Cardiac fibroblast (primary cell): Measurements from ENCODE around the gene ITGB3.
"Not testable (repeated sequence)": the region's sequence is repeated elsewhere in the genome, so short reads cannot be mapped to it uniquely, and the experiment has no call there.

Experiments used
- DNase-seq, 2 donors: peaks; one replicate each; pipeline versions ENCODE4 v3.0.0 to v3.0.0-alpha.2; 2010; ENCODE audit warnings: low read depth in 2 of 2
- H3K4me3 ChIP-seq, 2 donors: replicated peaks in 1 of 2; 1 replicate in 1 of 2; 2 replicates in 1 of 2; pipeline ENCODE4 v1.5.1; 2011; ENCODE audit warnings: low read depth in 2 of 2, low read length in 2 of 2, mild to moderate bottlenecking in 2 of 2, moderate library complexity in 1 of 2
- TF ChIP-seq, protein P1 (sequence below): IDR thresholded peaks from one replicate; pipeline ENCODE4 v1.5.1; 2011; ENCODE audit warnings: low read depth, mild to moderate bottlenecking, low read length, inconsistent platforms

The ITGB3 gene

GRCh38 chr17:47214931-47215330, 38.7 kb upstream of the ITGB3 start:
- DNase-seq = no peak
- TF ChIP-seq, protein P1, sequence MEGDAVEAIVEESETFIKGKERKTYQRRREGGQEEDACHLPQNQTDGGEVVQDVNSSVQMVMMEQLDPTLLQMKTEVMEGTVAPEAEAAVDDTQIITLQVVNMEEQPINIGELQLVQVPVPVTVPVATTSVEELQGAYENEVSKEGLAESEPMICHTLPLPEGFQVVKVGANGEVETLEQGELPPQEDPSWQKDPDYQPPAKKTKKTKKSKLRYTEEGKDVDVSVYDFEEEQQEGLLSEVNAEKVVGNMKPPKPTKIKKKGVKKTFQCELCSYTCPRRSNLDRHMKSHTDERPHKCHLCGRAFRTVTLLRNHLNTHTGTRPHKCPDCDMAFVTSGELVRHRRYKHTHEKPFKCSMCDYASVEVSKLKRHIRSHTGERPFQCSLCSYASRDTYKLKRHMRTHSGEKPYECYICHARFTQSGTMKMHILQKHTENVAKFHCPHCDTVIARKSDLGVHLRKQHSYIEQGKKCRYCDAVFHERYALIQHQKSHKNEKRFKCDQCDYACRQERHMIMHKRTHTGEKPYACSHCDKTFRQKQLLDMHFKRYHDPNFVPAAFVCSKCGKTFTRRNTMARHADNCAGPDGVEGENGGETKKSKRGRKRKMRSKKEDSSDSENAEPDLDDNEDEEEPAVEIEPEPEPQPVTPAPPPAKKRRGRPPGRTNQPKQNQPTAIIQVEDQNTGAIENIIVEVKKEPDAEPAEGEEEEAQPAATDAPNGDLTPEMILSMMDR = no peak
- no peak overlapping the region for H3K4me3 ChIP-seq

GRCh38 chr17:47216821-47217220, 36.8 kb upstream of the ITGB3 start:
- DNase-seq, H3K4me3 ChIP-seq: not testable (repeated sequence)

GRCh38 chr17:47217279-47217678, 36.3 kb upstream of the ITGB3 start:
- H3K4me3 ChIP-seq, DNase-seq: not testable (repeated sequence)

- TF ChIP-seq, protein P1 = no peak
- DNase-seq = no peak
- H3K4me3 ChIP-seq = no peak overlapping the region
Observed at GRCh38 chr17:47218896-47219430, 34.7 kb upstream of the ITGB3 start.

DNA sequence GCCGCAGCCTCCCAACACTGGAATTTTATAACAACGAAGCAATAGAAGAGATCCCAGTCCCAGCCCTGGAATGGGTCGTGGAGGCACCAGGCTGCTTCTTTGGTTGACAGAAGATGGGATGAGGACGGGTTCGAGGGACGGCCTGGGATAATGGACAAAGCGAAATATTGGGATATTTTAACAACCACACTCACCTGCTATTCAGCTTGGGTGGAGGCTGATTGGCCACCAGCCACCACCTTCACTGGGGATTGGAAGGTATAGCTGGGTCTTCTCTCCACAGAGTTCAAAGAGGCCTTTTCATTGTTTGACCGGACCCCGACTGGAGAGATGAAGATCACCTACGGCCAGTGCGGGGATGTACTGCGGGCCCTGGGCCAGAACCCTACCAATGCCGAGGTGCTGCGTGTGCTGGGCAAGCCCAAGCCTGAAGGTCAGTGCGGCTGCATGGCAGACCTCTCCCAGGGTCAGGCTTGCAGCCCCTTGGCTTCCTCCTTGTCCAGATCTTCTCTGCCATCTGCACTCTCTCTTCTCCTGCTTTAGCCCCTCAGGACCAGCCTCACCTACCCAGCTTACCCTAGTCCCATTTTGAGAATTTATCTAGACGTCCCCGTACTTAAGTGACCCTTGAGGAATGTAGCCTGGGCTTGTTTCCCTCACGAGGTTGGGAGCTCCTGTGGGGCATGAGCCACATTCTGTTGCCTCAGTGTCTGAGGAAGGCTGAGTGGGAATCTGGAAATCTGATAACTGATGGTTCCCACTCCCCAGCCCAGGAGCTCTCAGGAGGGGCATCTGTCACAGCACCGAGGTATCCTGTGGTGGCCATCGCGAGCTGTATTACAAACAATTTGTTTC, 33.8 kb upstream of the ITGB3 start:
- H3K4me3 ChIP-seq = no peak overlapping the region
- DNase-seq = no peak
- TF ChIP-seq, protein P1 = no peak

- TF ChIP-seq, protein P1 = no peak
- no peak overlapping the region for H3K4me3 ChIP-seq
- no peak for DNase-seq
Observed at GRCh38 chr17:47220531-47220999, 33.1 kb upstream of the ITGB3 start.

DNA sequence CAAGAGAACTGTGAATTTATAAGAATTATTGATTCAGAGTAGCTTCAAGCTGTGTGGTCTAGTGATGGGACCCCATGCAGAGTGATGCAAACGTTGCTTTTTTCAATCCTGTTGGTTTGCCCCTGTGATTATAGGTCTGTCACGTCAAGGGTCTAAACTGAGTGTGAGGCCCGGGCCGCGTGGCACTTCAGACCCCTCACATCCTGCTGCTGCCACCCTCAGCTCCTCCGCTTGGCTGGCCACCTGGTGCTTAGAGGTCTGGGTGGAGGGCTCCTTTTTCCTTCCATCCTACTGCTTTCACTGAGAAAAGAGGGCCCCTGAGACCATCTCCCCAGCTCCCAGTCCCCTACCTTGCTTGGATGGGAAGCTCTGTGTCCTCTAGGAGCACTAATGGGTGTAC, 32.5 kb upstream of the ITGB3 start:
- no peak for DNase-seq
- TF ChIP-seq, protein P1 = no peak
- H3K4me3 ChIP-seq = no peak overlapping the region
